Keratinocyte (primary cell): Measurements from ENCODE around the gene LDLRAD4. TPM values are rescaled to one million over a fixed set of nuclear protein-coding genes. Genes with fewer than 3 reads are reported as not detected.

Source experiments
- DNase-seq: peaks from one replicate; pipeline ENCODE4 v3.0.0-alpha.2; 2011; ENCODE audit warnings: low read depth, missing footprints, low spot score
- FAIRE-seq: peaks from 2 replicates; lab custom pipeline; 2011; peaks lifted over from hg19 to GRCh38; lab: Jason Lieb, UNC
- H2AFZ ChIP-seq: 2 replicates; pipeline ENCODE4 v1.6.0; 2012; ENCODE audit warnings: low read length, control low read depth, inconsistent platforms; ENCODE audit not compliant: control insufficient read depth
- H3K27ac ChIP-seq: 2 replicates; pipeline ENCODE4 v1.5.1; 2011; ENCODE audit warnings: low read length; ENCODE audit not compliant: control insufficient read depth, insufficient read depth
- H3K27me3 ChIP-seq: 3 replicates; pipeline ENCODE4 v1.6.0; 2011; ENCODE audit warnings: low read length; ENCODE audit not compliant: control insufficient read depth, insufficient read depth; ENCODE audit errors: extremely low read depth
- H3K36me3 ChIP-seq, 2 experiments: 2 replicates in 1 of 2; 3 replicates in 1 of 2; pipeline ENCODE4 v1.5.1; 2011; ENCODE audit warnings: low read length in 2 of 2, mild to moderate bottlenecking in 1 of 2; ENCODE audit not compliant: control insufficient read depth in 2 of 2, insufficient read depth in 2 of 2; ENCODE audit errors: extremely low read depth in 1 of 2
- H3K4me1 ChIP-seq: 3 replicates; pipeline ENCODE4 v1.5.1; 2011; ENCODE audit warnings: low read length; ENCODE audit not compliant: control insufficient read depth, insufficient read depth; ENCODE audit errors: extremely low read depth
- H3K4me2 ChIP-seq: 3 replicates; pipeline ENCODE4 v1.6.0; 2011; ENCODE audit warnings: low read depth, low read length; ENCODE audit not compliant: control insufficient read depth, insufficient read depth; ENCODE audit errors: extremely low read depth
- H3K4me3 ChIP-seq, 3 experiments: fragments of 200-600 bp in 1 of 3; sonication (generic) in 1 of 3; 2 replicates in 2 of 3; 3 replicates in 1 of 3; pipeline ENCODE4 v1.5.1; 2011 to 2016; ENCODE audit warnings: low read length in 3 of 3, mild to moderate bottlenecking in 3 of 3, control low read depth in 2 of 3, inconsistent platforms in 1 of 3, low read depth in 1 of 3, mixed read lengths in 1 of 3, mixed run types in 1 of 3, moderate library complexity in 1 of 3; ENCODE audit not compliant: control insufficient read depth in 2 of 3, insufficient read depth in 2 of 3; ENCODE audit errors: extremely low read depth in 1 of 3
- H3K79me2 ChIP-seq: 2 replicates; pipeline ENCODE4 v1.6.0; 2012; ENCODE audit warnings: low read length; ENCODE audit not compliant: control insufficient read depth, insufficient read depth
- H3K9ac ChIP-seq: 3 replicates; pipeline ENCODE4 v1.6.0; 2011; ENCODE audit warnings: low read length; ENCODE audit not compliant: control insufficient read depth, insufficient read depth; ENCODE audit errors: extremely low read depth
- H3K9me1 ChIP-seq: 3 replicates; pipeline ENCODE4 v1.6.0; 2011; ENCODE audit warnings: low read length; ENCODE audit not compliant: control insufficient read depth, insufficient read depth; ENCODE audit errors: extremely low read depth
- H3K9me3 ChIP-seq: 2 replicates; pipeline ENCODE4 v1.5.1; 2012; ENCODE audit warnings: low read depth, low read length; ENCODE audit not compliant: control insufficient read depth
- H4K20me1 ChIP-seq: 3 replicates; pipeline ENCODE4 v1.6.0; 2011; ENCODE audit warnings: low read length; ENCODE audit not compliant: control insufficient read depth, insufficient read depth; ENCODE audit errors: extremely low read depth
- CTCF ChIP-seq, 3 experiments: IDR thresholded peaks in 1 of 3; conservative IDR thresholded peaks in 1 of 3; optimal IDR thresholded peaks in 1 of 3; 2 replicates in 2 of 3; 3 replicates in 1 of 3; pipeline versions ENCODE3 to v1.5.1; 2011; ENCODE audit warnings: low read length in 3 of 3, mild to moderate bottlenecking in 3 of 3, moderate library complexity in 2 of 3, control low read depth in 1 of 3, inconsistent platforms in 1 of 3; ENCODE audit not compliant: insufficient read depth in 2 of 3; ENCODE audit errors: extremely low read depth in 1 of 3
- EZH2 ChIP-seq: IDR thresholded peaks from one replicate; pipeline ENCODE4 v1.6.1; 2012; ENCODE audit warnings: inconsistent platforms, mild to moderate bottlenecking, low read length, moderate library complexity
- dilution Hi-C: fragments of 300-500 bp; cut with MboI; formaldehyde crosslinking; loops from one replicate; pipeline ENCODE4 v1.7.0; 2020; ENCODE audit warnings: low sequenced_read_pairs; ENCODE audit not compliant: extremely low pct_ligation_motif_present
- polyA plus RNA-seq, 5 experiments: library from polyadenylated mRNA; depleted of rRNA in 3 of 5; stranded (reverse) in 3 of 5; stranded (forward) in 1 of 5; unstranded in 1 of 5; fragments of >200 nt; gene quantifications; 1 replicate in 1 of 5; 2 replicates in 3 of 5; 3 replicates in 1 of 5; pipeline versions ENCODE4 v1.2.1 to v1.2.3, GENCODE V29; 2011 to 2012; ENCODE audit warnings: missing spikeins in 2 of 5, low read depth in 1 of 5, low replicate concordance in 1 of 5

Gene LDLRAD4
- polyA plus RNA-seq, 1 donor (not counting 4 experiments of a cell fraction or from before 2014, with no cell fraction given) = not detected

- Histone ChIP-seq H3K9me1 (no peaks in the 10 kb centered on the region), H3K27me3 (no peaks in the 10 kb centered on the region), H3K79me2 (no peaks in the 10 kb centered on the region), H3K4me2 (no peak overlapping the region), H3K27ac (no peak overlapping the region), H2AFZ (no peak overlapping the region), H3K36me3 (no peaks in the 10 kb centered on the region), H3K9me3 (no peaks in the 10 kb centered on the region), H3K4me3 (no peak overlapping the region), H4K20me1 (no peaks in the 10 kb centered on the region), H3K4me1 (no peaks in the 10 kb centered on the region), H3K9ac (no peak overlapping the region)
- TF ChIP-seq EZH2 (no peak), CTCF (optimal IDR thresholded peaks at IDR 0.05 in 1 of 3, IDR thresholded peaks at IDR 0.05 in 1 of 3, conservative IDR thresholded peaks at IDR 0.05 in 1 of 3; ENCODE audit: extremely low read depth in 1 of 3, insufficient read depth in 2 of 3, low read length in 3 of 3) (no peak)
- DNase-seq (no peak), FAIRE-seq (no peak)
- dilution Hi-C loops = no loop called here
These were observed 344.0 kb downstream of the LDLRAD4 start for GRCh38 chr18:13562494-13563029.

- Histone ChIP-seq H3K27me3 (no peaks in the 10 kb centered on the region), H3K9me1 (no peaks in the 10 kb centered on the region), H3K36me3 (no peaks in the 10 kb centered on the region), H3K4me2 (no peak overlapping the region), H4K20me1 (no peaks in the 10 kb centered on the region), H2AFZ (no peak overlapping the region), H3K9ac (no peak overlapping the region), H3K4me3 (no peak overlapping the region), H3K79me2 (no peaks in the 10 kb centered on the region), H3K27ac (no peak overlapping the region), H3K4me1 (no peaks in the 10 kb centered on the region), H3K9me3 (no peaks in the 10 kb centered on the region)
- dilution Hi-C loops = no loop called here
- no peak for TF ChIP-seq CTCF (optimal IDR thresholded peaks at IDR 0.05 in 1 of 3, IDR thresholded peaks at IDR 0.05 in 1 of 3, conservative IDR thresholded peaks at IDR 0.05 in 1 of 3; ENCODE audit: extremely low read depth in 1 of 3, insufficient read depth in 2 of 3, low read length in 3 of 3)
- TF ChIP-seq EZH2 = no peak
- FAIRE-seq = no peak
- no peak for DNase-seq
These were observed 344.8 kb downstream of the LDLRAD4 start for GRCh38 chr18:13563390-13563805.
